Measurements from ENCODE around the gene EPHB2. TPM values are rescaled to one million over a fixed set of nuclear protein-coding genes. Genes with fewer than 3 reads are reported as not detected.
"Not testable (repeated sequence)": the region's sequence is repeated elsewhere in the genome, so short reads cannot be mapped to it uniquely, and the experiment has no call there.

Gene EPHB2
- total RNA-seq, 1 donor from 2014 or later = 10.7 TPM

GRCh38 chr1:22830041-22830566, 119.5 kb downstream of the EPHB2 start:
- no peak overlapping the region for H3K27ac Mint-ChIP-seq (ENCODE audit: unreplicated experiment)
- TF ChIP-seq CTCF (IDR thresholded peaks at IDR 0.05; ENCODE audit: unreplicated experiment) = no peak
- peaks cover 3% of the 10 kb centered on the region for H3K36me3 Mint-ChIP-seq (ENCODE audit: low read depth, unreplicated experiment)
- peaks cover 2% of the 10 kb centered on the region for H3K27me3 Mint-ChIP-seq (ENCODE audit: unreplicated experiment)
- H3K9me3 Mint-ChIP-seq (ENCODE audit: unreplicated experiment) = no peaks in the 10 kb centered on the region
- no peak overlapping the region for H3K4me3 Mint-ChIP-seq (ENCODE audit: unreplicated experiment)
- peaks cover 19% of the 10 kb centered on the region for H3K4me1 Mint-ChIP-seq (ENCODE audit: unreplicated experiment)
- no peak for DNase-seq (ENCODE audit: low spot score)

GRCh38 chr1:22830757-22831340, 120.2 kb downstream of the EPHB2 start:
- H3K4me3 Mint-ChIP-seq (ENCODE audit: unreplicated experiment) = no peak overlapping the region

GRCh38 chr1:22831729-22832413, 121.2 kb downstream of the EPHB2 start:
- H3K27ac Mint-ChIP-seq (ENCODE audit: unreplicated experiment) = no peak overlapping the region
- DNase-seq (ENCODE audit: low spot score) = no peak
- no peaks in the 10 kb centered on the region for H3K9me3 Mint-ChIP-seq (ENCODE audit: unreplicated experiment)
- TF ChIP-seq CTCF (IDR thresholded peaks at IDR 0.05; ENCODE audit: unreplicated experiment) = no peak
- H3K27me3 Mint-ChIP-seq (ENCODE audit: unreplicated experiment) = no peaks in the 10 kb centered on the region
- peaks cover 10% of the 10 kb centered on the region for H3K4me1 Mint-ChIP-seq (ENCODE audit: unreplicated experiment)
- H3K4me3 Mint-ChIP-seq (ENCODE audit: unreplicated experiment) = no peak overlapping the region
- H3K36me3 Mint-ChIP-seq (ENCODE audit: low read depth, unreplicated experiment) = peaks cover 3% of the 10 kb centered on the region

More at GRCh38 chr1:22830757-22831340, 120.2 kb downstream of the EPHB2 start:
- H3K36me3 Mint-ChIP-seq (ENCODE audit: low read depth, unreplicated experiment) = peaks cover 3% of the 10 kb centered on the region
- DNase-seq (ENCODE audit: low spot score) = no peak
- H3K27me3 Mint-ChIP-seq (ENCODE audit: unreplicated experiment) = peaks cover under 1% of the 10 kb centered on the region
- no peak overlapping the region for H3K27ac Mint-ChIP-seq (ENCODE audit: unreplicated experiment)
- no peak for TF ChIP-seq CTCF (IDR thresholded peaks at IDR 0.05; ENCODE audit: unreplicated experiment)
- no peaks in the 10 kb centered on the region for H3K9me3 Mint-ChIP-seq (ENCODE audit: unreplicated experiment)
- peaks cover 16% of the 10 kb centered on the region for H3K4me1 Mint-ChIP-seq (ENCODE audit: unreplicated experiment)

- Mint-ChIP-seq H3K27me3 (ENCODE audit: unreplicated experiment) (no peaks in the 10 kb centered on the region), H3K9me3 (ENCODE audit: unreplicated experiment) (no peaks in the 10 kb centered on the region), H3K36me3 (ENCODE audit: low read depth, unreplicated experiment) (peaks cover 3% of the 10 kb centered on the region), H3K27ac (ENCODE audit: unreplicated experiment) (no peak overlapping the region), H3K4me1 (ENCODE audit: unreplicated experiment) (peaks cover 6% of the 10 kb centered on the region), H3K4me3 (ENCODE audit: unreplicated experiment) (no peak overlapping the region)
- TF ChIP-seq CTCF (IDR thresholded peaks at IDR 0.05; ENCODE audit: unreplicated experiment) = no peak
- no peak for DNase-seq (ENCODE audit: low spot score)
Observed at GRCh38 chr1:22832414-22832786, 121.8 kb downstream of the EPHB2 start.

- Mint-ChIP-seq H3K4me3 (ENCODE audit: unreplicated experiment) (no peak overlapping the region), H3K36me3 (ENCODE audit: low read depth, unreplicated experiment) (peaks cover 3% of the 10 kb centered on the region), H3K9me3 (ENCODE audit: unreplicated experiment) (no peaks in the 10 kb centered on the region), H3K4me1 (ENCODE audit: unreplicated experiment) (peaks cover 6% of the 10 kb centered on the region), H3K27me3 (ENCODE audit: unreplicated experiment) (no peaks in the 10 kb centered on the region), H3K27ac (ENCODE audit: unreplicated experiment) (no peak overlapping the region)
- no peak for DNase-seq (ENCODE audit: low spot score)
- no peak for TF ChIP-seq CTCF (IDR thresholded peaks at IDR 0.05; ENCODE audit: unreplicated experiment)
Observed at GRCh38 chr1:22833699-22834098, 123.1 kb downstream of the EPHB2 start.

GRCh38 chr1:22834420-22834819, 123.8 kb downstream of the EPHB2 start:
- H3K9me3 Mint-ChIP-seq (ENCODE audit: unreplicated experiment); H3K36me3 Mint-ChIP-seq (ENCODE audit: low read depth, unreplicated experiment); H3K27me3 Mint-ChIP-seq (ENCODE audit: unreplicated experiment); H3K4me3 Mint-ChIP-seq (ENCODE audit: unreplicated experiment); H3K27ac Mint-ChIP-seq (ENCODE audit: unreplicated experiment); DNase-seq (ENCODE audit: low spot score); H3K4me1 Mint-ChIP-seq (ENCODE audit: unreplicated experiment): not testable (repeated sequence)

Measured in endothelial cell (in vitro differentiated cells).